Upper lobe of left lung (tissue), 6 donors: Measurements from ENCODE around the gene OLA1. TPM values are rescaled to one million over a fixed set of nuclear protein-coding genes. Genes with fewer than 3 reads are reported as not detected.

Experiments
- ATAC-seq, 2 donors: fragments of 200-7000 bp; cut with Tn5 transposase; one replicate each; pipeline ENCODE4 v1.9.1; 2022; ENCODE audit warnings: mild to moderate bottlenecking in 2 of 2, moderate library complexity in 2 of 2; ENCODE audit not compliant: low FRiP score in 2 of 2
- DNase-seq, 2 donors: peaks; one replicate each; pipeline ENCODE4 v3.0.0-alpha.2; 2019 to 2020
- H3K27ac ChIP-seq, 4 donors: fragments of 200-600 bp; sonication (generic); one replicate each; pipeline ENCODE4 v1.5.1; 2016 to 2019
- H3K27me3 ChIP-seq, 4 donors: fragments of 200-600 bp; sonication (generic); one replicate each; pipeline ENCODE4 v1.5.1; 2017 to 2019
- H3K36me3 ChIP-seq, 4 donors: fragments of 200-600 bp; sonication (generic); one replicate each; pipeline ENCODE4 v1.5.1; 2016 to 2019
- H3K4me1 ChIP-seq, 4 donors: fragments of 200-600 bp; sonication (generic); one replicate each; pipeline ENCODE4 v1.5.1; 2018 to 2019
- H3K4me3 ChIP-seq, 4 donors: fragments of 200-600 bp; sonication (generic); one replicate each; pipeline ENCODE4 v1.5.1; 2017 to 2019; ENCODE audit warnings: mild to moderate bottlenecking in 2 of 4, moderate library complexity in 1 of 4
- H3K9me3 ChIP-seq, 4 donors: fragments of 200-600 bp; sonication (generic); one replicate each; pipeline ENCODE4 v1.5.1; 2018 to 2019
- EP300 ChIP-seq, 4 donors: sonication (generic); formaldehyde crosslinking; IDR thresholded peaks; one replicate each; pipeline ENCODE4 v1.5.1; 2017; ENCODE audit warnings: antibody characterized with exemption in 4 of 4, control low read depth in 2 of 4
- POLR2A ChIP-seq, 4 donors: fragments of 450-650 bp; IDR thresholded peaks; one replicate each; pipeline ENCODE4 v1.5.1; 2016 to 2017; ENCODE audit warnings: antibody characterized with exemption in 4 of 4, mild to moderate bottlenecking in 2 of 4
- POLR2AphosphoS5 ChIP-seq, 2 donors: sonication (generic); formaldehyde crosslinking; IDR thresholded peaks; one replicate each; pipeline ENCODE4 v1.5.1; 2017; ENCODE audit warnings: antibody characterized with exemption in 2 of 2
- WGBS, 2 donors: methylation state at CpG; one replicate each; pipeline ENCODE4 v1.1.5; 2017 to 2018; 5-methylcytosine and 5-hydroxymethylcytosine counted together
- total RNA-seq, 6 donors: library from RNA; depleted of rRNA in 4 of 6; stranded (reverse); fragments of >200 nt in 4 of 6; gene quantifications; one replicate each; pipeline versions ENCODE4 v1.1.0 to v1.2.1, GENCODE V29; 2016 to 2021
- TF ChIP-seq, protein P1 (sequence below), 6 experiments: fragments of 450-650 bp in 4 of 6; fragments of 200-600 bp in 2 of 6; sonication (generic) in 2 of 6; IDR thresholded peaks; one replicate each; pipeline ENCODE4 v1.5.1; 2016 to 2019; ENCODE audit warnings: antibody characterized with exemption in 6 of 6
- donor health status: DM: no; HTN: no; CAD: no; lungs with moderate emphysema.
- donor health status: DM: no; HTN: yes; CAD: no; lungs with severe emphysema.

OLA1 gene
- total RNA-seq, 6 donors from 2014 or later: 16.5 to 52.2 (median 42.0) TPM

DNA sequence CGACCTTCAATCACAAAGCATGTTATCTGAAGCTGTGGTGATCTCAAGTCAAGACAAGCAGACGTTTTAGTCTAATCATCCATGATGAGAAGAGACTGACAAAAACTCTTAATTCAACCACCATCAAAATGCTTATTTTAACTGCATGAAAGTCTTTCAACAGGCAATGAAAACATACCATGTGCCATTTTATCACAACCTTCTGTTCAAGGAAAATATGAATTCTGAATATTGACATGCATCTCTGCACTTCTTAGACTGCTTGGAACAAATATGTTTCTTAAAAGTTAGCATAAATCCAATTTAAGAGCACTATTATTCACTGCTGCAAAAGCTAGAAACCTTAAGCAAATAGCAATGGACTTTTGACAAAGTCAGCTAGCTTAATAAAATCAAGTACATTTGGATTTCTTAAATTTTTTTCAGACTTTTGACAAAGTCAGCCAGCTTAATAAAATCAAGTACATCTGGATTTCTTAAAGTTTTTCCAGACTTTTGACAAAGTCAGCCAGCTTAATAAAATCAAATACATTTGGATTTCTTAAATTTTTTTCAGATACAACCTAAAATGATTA, 70.9 kb downstream of the OLA1 start:
- H3K4me1 ChIP-seq: peaks cover 0 to 7% (median 0%) of the 10 kb centered on the region in 4 donors
- WGBS, 2 donors: 86 to 89% methylated on average over 2 of the region's 2 CpGs
- H3K27me3 ChIP-seq: no peaks in the 10 kb centered on the region
- DNase-seq (no peak), ATAC-seq (no peak)
- H3K36me3 ChIP-seq: peaks cover 0 to 3% (median 0%) of the 10 kb centered on the region in 4 donors
- TF ChIP-seq POLR2AphosphoS5 (IDR thresholded peaks at IDR 0.05) (no peak), EP300 (IDR thresholded peaks at IDR 0.05) (no peak), POLR2A (IDR thresholded peaks at IDR 0.05) (no peak)
- TF ChIP-seq, protein P1, sequence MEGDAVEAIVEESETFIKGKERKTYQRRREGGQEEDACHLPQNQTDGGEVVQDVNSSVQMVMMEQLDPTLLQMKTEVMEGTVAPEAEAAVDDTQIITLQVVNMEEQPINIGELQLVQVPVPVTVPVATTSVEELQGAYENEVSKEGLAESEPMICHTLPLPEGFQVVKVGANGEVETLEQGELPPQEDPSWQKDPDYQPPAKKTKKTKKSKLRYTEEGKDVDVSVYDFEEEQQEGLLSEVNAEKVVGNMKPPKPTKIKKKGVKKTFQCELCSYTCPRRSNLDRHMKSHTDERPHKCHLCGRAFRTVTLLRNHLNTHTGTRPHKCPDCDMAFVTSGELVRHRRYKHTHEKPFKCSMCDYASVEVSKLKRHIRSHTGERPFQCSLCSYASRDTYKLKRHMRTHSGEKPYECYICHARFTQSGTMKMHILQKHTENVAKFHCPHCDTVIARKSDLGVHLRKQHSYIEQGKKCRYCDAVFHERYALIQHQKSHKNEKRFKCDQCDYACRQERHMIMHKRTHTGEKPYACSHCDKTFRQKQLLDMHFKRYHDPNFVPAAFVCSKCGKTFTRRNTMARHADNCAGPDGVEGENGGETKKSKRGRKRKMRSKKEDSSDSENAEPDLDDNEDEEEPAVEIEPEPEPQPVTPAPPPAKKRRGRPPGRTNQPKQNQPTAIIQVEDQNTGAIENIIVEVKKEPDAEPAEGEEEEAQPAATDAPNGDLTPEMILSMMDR (IDR thresholded peaks at IDR 0.05): no peak
- no peak overlapping the region for H3K4me3 ChIP-seq
- H3K9me3 ChIP-seq: no peaks in the 10 kb centered on the region
- H3K27ac ChIP-seq: no peak overlapping the region

DNA sequence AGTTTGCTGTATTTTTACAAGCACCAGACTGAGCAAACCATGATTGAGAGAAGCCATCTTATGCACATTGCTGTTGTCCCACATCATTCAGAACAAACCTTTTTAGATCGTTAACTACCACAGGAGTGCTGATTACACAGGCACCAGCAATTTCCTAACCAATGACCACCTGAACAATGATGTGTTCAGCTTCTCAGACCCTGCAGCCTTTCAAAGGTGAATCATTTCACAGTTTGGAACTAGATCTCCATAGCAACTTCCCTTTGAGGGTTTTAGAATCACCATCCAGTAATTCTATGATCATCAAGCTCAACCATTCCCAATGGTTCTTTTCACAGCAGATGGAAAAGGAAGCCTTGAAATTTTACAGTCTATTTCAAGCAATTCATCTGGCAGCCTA, 71.4 kb downstream of the OLA1 start:
- ATAC-seq (no peak), DNase-seq (no peak)
- Histone ChIP-seq H3K27me3 (no peaks in the 10 kb centered on the region), H3K4me1 (peaks cover 0 to 7% (median 0%) of the 10 kb centered on the region in 4 donors), H3K4me3 (no peak overlapping the region), H3K36me3 (peaks cover 0 to 2% (median 0%) of the 10 kb centered on the region in 4 donors), H3K9me3 (no peaks in the 10 kb centered on the region), H3K27ac (no peak overlapping the region)
- 68 to 75% methylated on average over 1 of the region's 1 CpG for WGBS, 2 donors
- TF ChIP-seq POLR2A (IDR thresholded peaks at IDR 0.05) (no peak), POLR2AphosphoS5 (IDR thresholded peaks at IDR 0.05) (no peak), EP300 (IDR thresholded peaks at IDR 0.05) (no peak)
- TF ChIP-seq, protein P1 (IDR thresholded peaks at IDR 0.05): no peak

DNA sequence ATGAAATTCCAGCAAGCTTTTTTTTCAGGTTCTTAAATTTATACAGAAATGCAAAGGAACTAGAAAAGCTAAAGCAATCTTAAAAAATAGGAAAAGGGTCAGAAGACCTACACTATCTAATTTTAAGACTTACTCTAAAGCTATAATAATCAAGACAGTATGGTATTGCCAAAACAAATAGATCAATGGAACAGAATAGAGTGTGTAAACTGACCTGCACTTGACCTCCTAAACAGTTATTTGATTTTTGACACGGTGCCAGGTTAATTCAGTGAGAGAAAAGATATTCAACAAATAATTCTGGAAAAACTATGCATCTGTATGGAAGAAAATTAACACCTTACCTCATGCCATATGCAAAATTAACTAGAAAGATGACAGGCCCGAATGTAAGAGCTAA, 73.6 kb downstream of the OLA1 start:
- peaks cover under 1 to 9% (median 2%) of the 10 kb centered on the region in 4 donors for H3K9me3 ChIP-seq
- TF ChIP-seq POLR2AphosphoS5 (IDR thresholded peaks at IDR 0.05) (no peak), EP300 (IDR thresholded peaks at IDR 0.05) (no peak), POLR2A (IDR thresholded peaks at IDR 0.05) (no peak)
- TF ChIP-seq, protein P1 (IDR thresholded peaks at IDR 0.05): no peak
- H3K4me3 ChIP-seq: no peak overlapping the region
- H3K27me3 ChIP-seq: no peaks in the 10 kb centered on the region
- H3K36me3 ChIP-seq: peaks cover 0 to 5% (median 0%) of the 10 kb centered on the region in 4 donors
- 81 to 89% methylated on average over 2 of the region's 2 CpGs for WGBS, 2 donors
- no peak for ATAC-seq
- no peak overlapping the region for H3K27ac ChIP-seq
- H3K4me1 ChIP-seq: no peaks in the 10 kb centered on the region
- DNase-seq: no peak

DNA sequence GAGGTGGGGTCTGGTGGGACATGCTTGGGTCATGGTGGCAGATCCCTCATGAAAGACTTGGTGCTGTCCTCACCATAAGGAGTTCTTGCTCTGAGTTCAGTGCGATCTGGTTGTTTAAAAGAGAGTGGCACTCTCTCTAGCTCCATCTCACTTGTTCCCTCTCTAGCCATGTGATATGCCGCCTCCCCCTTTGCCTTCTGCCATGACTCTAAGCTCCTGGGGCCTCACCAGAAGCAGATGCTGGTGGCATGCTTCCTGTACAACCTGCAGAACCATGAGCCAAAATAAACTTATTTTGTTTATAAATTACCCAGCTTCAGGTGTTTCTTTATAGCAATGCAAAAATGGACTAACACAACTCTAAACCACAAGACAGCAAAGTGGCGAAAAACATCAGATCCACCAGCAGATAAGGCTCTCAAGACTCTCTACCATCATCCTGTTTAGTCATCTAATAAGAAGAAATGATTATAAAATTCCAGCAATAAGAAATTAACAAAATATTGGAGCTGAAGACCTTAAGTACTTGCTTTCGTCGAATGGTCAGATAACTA, 75.5 kb downstream of the OLA1 start:
- ATAC-seq (no peak), DNase-seq (no peak)
- H3K27me3 ChIP-seq: no peaks in the 10 kb centered on the region
- peaks cover 0 to 5% (median 0%) of the 10 kb centered on the region in 4 donors for H3K36me3 ChIP-seq
- H3K9me3 ChIP-seq: peaks cover 8 to 21% (median 12%) of the 10 kb centered on the region in 4 donors
- H3K4me1 ChIP-seq: no peaks in the 10 kb centered on the region
- H3K4me3 ChIP-seq: no peak overlapping the region
- TF ChIP-seq, protein P1 (IDR thresholded peaks at IDR 0.05): no peak
- TF ChIP-seq POLR2A (IDR thresholded peaks at IDR 0.05): no peak
- TF ChIP-seq EP300 (IDR thresholded peaks at IDR 0.05): no peak
- TF ChIP-seq POLR2AphosphoS5 (IDR thresholded peaks at IDR 0.05): no peak
- no peak overlapping the region for H3K27ac ChIP-seq
- 73 to 78% methylated on average over 5 of the region's 5 CpGs for WGBS, 2 donors
